ENCODE data around the gene PHTF1.
"Not testable (repeated sequence)": the region's sequence is repeated elsewhere in the genome, so short reads cannot be mapped to it uniquely, and the experiment has no call there.

PHTF1 gene

DNA sequence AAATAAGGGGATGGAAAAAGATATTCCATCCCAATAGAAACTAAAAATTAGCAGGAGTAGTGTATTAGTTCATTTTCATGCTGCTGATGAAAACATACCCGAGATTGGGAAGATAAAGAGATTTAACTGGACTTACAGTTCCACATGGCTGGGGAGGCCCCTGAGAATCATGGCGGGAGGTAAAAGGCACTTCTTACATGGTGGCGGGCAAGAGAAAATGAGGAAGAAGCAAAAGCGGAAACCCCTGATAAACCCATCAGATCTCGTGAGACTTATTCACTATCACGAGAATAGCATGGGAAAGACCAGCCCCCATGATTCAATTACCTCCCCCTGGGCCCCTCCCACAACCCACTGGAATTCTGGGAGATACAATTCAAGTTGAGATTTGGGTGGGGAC lies 41.8 kb downstream of the PHTF1 start:
- FAIRE-seq: not testable (repeated sequence)

DNA sequence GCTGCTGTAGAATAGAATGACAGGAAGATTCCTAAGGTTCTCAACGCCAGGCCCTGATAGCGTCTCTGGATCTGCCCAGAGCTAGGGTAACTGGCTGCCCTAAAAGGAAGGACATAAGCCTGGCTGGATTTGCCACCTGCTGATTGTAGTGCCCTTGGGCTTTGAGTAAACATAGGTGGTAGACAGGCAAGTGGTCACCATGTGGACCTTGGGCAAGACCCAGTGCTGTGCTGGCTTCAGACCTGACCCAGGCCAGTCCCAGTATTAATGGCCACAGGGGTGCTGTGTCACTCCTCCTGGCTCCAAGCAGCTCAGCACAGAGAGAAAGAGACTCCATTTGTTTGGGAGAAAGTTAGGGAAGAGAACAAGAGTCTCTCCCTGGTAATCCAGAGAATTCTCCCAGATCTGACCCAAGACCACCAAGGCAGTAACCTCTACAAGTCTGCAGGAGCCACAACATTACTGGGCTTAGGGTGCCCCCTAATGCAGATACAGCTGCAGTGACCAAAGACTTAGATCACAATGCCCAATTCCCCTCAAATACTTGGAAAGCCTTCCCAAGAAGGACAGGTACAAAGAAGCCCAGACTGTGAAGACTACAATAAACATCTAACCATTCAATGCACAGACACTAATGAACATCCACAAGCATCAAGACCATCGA lies 44.5 kb downstream of the PHTF1 start:
- FAIRE-seq: no peak

DNA sequence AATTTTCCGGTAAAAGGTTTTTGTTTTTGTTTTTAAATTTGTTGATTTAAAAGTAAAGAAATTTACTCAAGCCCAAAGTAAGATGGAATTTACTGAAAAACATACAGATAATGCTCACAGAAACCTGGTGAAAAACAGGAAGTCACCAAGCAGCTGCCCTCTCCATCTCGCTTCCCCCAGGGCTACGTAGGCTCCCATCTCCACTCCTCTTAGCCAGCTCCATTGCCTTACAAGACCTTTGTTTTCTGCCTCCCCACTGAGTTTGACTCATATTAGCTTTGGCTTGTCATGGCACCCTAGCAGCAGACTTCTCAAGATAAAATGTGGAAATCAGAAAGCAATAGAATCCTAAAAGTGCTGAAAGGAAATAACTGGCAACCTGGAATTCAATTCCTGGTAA lies 57.9 kb downstream of the PHTF1 start:
- no peak for FAIRE-seq

DNA sequence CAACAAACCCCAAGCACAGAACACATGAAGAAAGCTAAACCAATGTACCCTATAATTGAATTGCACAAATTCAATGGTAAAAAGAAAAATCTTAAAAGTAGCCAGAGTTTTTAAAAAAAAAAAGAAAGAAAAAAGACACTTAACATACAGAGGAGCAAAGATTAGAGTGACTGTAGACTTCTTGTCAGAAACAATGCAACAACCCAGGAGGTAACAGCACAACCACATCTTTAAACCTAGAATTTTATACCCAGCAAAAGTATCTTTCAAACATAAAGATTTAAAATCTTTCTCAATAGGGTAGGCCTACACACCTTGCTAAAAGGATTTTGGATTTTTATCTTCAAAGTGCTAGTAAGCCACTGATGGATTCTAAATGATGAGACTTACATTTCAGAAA lies 64.4 kb downstream of the PHTF1 start:
- FAIRE-seq: no peak

DNA sequence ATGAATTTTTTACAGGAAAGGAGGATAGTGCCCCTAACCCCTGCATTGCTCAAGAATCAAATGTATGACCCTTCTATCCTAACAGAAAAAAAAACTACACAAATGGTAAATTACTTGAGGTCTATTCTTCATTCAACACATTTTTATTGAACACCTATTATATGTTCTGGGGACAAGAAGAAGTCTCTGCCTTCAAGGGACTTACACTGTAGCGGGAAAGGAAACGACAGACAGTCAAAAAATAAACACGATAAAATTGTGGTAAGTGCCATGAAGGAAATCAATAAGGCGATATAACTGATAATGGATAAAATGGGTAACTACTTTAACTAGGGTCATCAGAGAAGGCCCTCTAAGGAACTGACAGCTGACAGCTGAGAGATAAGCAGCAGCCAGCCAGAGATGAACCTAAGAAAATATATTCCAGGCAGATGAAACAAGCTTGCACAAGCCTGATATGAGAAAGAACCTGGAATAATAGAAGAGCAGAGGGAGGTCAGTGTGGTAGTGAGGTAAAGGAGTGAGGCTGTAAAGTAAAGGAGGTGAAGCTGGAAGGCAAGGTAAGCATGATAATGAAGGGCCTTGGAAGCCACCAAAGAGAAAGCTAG lies 66.4 kb downstream of the PHTF1 start:
- no peak for FAIRE-seq

DNA sequence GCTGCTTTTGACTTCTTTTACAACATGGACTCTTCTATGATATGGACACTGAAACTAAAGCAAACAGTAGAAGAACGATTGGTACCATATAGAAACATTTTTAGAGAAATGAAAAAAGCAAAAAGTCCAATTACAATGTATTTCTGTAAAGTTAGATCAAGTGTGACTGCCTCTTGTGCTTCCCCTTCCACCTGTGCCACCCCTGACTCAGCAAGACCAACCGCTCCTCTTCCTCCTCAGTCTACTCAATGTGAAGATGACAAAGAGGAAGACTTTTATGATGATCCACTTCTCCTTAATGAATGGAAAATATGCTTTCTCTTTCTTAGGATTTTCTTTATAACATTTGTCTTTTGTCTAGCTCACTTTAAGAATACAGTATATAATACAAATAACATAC lies 66.9 kb downstream of the PHTF1 start:
- FAIRE-seq: no peak

DNA sequence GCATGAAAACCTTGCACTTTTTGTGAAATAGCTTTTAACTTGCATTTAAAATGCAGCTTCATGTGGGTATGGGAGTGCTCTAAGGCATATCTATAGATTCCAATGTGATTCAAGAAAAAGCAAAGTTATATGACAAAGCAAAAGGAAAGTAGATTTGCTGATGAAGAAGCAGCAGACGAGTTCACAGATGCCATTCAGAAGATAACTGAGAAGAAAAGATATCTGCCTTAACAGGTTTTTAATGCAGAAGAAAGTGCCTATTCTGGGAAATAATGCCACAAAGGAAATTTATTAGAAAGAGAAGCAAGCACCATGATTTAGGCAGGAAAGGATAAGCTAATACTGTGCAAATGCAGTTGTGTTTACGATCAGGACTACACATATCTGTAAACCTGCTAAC lies 68.1 kb downstream of the PHTF1 start:
- FAIRE-seq: no peak

DNA sequence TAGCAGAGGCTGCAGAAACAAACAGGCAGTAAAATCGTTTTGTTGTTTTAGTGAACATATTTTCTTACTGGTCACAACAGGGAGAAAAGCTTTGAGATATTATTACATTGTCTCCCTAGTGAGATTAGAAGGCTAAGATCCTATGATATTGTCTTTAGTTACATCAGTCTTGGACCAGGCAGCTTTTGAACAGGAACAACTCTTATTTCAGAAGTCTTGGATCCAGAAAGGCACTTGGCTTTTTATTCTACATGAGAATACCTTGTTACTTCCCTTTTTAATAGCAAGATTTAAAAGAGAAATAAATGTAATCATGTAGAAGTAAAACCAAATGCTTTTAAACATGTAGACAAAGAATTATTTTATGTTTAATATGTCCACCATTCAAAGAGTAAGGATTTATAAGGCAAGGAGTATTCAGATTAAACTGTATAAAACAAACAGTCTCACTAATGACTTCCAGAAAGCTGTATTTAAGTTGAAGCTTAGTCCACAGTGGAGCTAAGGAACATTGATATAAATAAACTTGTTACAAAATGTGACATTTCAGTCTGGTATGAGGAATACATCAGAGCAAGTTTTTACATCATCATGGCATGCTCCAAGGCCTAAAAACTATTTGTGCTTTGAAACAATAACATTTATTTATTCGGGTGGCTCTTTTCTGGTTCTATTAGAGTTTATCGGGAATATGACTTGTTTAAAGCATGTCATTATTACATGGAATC lies 72.2 kb downstream of the PHTF1 start:
- FAIRE-seq: no peak

DNA sequence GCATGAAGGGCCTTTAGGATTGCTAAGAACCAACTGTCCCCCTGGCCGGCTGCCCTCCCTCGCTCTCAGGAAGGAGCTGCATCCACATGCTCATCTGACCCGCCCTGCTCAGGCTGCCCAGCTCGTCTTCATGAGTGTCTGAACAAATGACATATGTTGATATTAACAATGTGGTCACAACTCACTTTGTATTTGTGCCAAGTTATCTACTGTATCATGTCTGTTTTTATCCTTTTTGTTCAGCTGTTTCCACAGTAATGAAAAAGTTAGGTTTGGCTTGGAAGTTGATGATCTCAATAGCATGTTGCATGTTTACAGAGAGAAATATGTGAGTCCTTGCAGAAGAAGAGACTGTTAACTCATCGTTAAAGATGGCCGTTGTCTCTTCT lies 75.1 kb downstream of the PHTF1 start:
- no peak for FAIRE-seq

DNA sequence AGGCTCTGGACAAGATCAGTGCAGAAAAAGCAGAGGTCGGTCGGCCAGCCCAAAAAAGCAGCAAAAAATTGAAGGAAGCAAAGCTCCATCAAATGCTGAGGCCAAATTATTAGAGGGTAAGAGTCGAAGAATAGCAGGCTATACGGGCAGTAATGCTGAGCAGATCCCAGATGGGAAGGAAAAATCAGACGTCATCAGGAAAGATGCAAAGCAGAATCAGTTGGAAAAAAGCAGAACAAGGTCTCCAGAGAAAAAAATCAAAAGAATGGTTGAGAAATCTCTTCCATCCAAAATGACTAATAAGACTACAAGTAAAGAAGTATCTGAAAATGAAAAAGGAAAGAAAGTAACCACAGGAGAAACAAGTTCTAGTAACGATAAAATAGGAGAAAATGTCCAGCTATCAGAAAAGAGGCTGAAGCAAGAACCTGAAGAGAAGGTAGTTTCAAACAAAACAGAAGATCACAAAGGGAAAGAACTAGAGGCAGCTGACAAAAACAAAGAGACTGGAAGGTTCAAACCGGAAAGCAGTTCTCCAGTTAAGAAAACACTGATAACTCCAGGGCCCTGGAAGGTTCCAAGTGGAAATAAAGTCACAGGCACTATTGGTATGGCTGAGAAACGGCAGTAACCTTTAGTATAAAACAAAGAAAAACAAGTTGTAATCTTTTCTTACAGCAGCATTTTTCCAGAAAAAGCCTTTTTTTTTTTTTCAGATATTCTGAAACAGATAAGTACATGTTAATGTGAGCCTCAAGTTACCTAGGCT lies 75.7 kb downstream of the PHTF1 start:
- FAIRE-seq: no peak

DNA sequence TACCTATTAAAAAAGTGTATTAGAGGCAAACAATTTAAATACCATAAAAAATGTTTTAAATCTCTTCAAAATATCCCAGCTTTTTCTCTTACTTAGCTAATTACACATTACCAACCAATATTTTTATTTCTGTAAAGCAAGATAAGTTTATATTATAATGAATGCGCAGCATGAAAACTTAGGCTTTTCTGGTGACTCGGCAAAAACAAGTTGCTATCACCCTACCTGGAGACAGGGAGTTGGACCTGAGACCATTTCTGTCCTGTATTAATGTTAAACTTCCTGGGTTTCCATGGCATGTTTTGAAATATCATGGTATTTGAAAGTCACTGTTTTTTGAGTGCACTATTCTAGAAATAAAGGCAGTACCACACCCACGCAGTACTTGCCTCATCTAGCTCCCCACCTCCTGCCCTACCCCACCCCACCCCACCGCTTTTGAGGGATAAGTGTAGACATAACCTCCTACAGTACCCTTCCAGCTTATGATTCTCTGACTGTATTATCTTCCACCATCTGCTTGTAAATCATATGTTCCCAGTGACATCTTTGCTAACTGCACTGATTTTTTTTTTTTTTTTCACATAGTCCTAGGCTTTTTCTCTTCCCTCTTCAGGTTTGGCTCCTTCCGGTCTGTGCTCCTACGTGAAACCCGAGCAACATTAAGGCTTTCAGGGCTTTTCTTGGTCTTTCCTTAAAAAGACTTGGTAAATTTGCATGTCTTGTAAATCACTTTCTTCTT lies 77.5 kb downstream of the PHTF1 start:
- no peak for FAIRE-seq

DNA sequence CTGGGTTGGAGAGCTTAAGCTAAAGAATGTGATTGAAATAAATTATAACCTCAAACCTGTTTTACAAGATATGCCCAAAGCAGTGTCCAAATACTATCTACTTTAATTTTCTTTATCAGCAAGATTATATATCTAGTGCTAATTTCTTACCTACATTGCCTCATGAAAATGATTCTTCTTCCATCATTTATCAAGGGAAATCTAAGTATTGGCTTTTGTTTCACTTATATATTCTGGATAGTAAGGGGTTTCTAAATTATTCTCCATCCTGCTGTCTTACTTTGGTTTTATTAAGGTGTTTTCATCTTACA lies 81.2 kb downstream of the PHTF1 start:
- FAIRE-seq: no peak

DNA sequence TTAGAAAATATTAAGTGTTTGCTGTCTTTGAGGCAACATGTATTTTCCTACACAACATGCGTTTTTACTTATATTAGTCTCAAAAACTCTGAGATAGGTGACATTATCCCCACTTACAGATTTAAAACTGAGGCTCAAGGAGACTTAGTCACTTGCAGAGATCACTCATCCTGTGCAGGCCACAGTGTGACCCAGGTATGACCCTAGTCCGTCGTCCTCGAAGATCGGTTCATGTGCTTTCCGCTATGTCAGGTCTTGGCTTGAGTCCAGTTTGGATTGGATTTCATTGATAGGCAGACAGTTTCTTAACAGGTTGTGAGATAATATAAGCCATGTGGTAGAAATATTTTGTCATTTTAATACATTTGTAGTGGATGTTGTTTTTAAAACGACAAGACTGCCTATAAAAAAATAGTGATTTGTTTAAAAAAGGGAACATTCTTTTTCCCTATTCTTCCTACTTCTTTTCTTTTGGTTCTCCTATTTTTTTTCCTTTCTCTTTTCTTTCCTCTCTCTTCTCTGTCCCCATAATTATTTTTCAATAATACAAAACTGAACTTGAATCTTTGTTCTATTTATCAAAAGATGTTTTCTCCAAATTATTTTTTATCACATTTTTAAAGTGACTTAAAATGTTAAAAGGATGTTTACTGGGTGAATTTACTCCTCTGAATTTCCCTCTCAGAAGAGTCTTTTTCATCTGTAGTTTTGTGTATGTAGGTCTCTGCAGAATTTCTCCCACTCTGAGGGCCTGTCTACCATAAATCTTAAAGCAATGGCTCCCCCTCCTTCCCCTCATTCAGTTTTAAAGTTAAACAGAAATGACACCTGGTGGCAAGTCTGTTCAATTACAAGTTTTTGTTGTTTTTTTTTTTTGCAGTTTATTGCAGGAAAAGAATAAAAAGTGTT lies 81.8 kb downstream of the PHTF1 start:
- no peak for FAIRE-seq

DNA sequence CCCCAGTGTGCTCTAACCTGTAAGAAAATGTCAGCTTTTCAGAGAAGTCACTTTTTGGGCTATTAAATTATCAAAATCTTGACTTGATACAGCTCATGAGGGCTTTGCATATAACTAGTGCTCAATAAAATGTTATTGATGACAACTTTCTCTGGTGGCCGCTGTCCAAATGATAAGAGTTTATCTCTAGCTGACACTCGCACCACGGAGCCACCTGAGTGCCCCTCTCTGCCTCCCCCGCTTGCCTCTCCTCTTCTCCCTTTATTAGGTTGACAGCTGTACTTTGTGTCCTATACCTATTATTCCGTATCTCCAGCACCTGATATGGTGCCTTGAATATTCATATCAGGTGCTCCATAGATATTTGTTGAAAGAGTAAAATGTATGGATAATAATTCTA lies 82.8 kb downstream of the PHTF1 start:
- FAIRE-seq: no peak

DNA sequence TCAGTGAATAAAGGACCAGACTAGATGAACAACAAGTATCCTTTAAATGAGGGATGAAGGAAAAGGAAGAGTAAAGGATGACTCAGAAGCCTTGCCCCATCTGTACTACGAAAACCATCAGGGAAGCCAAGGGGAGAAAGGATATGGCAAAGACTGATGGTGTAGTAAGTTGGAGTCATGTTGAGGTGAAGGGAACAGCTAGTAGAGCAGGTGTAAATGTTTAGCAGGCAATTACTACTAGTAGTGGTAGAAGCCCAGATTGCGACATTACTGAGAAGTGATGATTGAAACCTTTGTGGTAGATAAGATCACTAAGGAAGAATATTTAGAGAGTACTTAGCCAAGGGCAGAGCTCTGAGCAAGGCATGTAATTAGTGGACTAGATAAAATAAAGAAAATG lies 84.0 kb downstream of the PHTF1 start:
- no peak for FAIRE-seq

DNA sequence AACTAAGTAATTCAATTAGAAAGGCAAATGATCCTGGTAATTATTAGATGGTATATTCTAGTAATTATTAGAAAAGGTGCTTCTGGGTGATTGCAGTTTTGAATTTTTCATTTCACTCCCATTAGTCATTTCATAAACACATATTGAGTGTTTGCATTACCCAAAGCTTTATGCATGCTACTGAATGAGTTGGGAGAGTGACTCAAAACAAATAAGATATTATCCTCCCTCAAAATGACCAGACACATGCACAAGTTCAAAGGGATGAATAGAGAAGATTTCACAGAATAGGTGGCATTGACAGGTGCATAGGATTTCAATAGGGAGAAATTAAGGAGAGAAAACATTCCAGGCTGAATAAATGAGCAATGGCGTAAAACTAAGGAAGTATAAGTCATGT lies 84.7 kb downstream of the PHTF1 start:
- FAIRE-seq: no peak

DNA sequence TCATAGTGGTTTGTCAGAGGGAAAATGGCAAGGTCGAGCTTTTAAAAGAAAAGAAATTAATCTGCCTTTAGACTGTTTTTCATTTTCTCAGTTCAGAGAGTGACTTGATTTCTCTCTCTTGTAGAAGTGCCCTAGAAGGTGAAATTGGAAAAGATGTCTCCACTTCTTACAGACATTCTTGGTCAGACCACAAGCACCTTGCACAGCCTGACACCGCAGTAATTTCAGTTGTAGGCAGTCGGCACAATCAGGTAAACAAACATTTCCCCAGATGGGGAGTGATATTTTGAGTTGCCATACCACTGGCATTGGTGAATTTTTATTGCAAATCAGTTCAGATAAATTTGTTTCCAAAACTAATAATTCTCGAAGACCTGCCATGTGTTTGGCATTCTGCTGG lies 86.8 kb downstream of the PHTF1 start:
- FAIRE-seq: no peak

DNA sequence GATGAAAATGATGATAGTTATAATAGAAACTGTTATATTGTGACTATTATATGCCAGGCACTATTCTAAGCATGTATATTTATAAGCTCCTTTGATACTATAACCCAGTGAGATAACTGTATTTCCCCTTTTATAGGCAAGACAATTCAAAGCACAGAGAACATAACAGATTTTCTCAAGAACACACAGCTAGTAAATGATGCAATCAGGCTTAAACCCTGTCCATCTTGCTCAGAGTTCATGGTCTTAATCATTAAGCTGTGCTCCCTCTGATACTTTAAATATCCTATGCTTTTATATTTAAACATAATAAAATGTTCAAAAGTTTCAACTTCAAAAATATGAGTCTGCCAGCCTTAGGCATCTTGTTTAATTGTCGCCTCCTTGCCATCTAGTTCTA lies 88.6 kb downstream of the PHTF1 start:
- no peak for FAIRE-seq

DNA sequence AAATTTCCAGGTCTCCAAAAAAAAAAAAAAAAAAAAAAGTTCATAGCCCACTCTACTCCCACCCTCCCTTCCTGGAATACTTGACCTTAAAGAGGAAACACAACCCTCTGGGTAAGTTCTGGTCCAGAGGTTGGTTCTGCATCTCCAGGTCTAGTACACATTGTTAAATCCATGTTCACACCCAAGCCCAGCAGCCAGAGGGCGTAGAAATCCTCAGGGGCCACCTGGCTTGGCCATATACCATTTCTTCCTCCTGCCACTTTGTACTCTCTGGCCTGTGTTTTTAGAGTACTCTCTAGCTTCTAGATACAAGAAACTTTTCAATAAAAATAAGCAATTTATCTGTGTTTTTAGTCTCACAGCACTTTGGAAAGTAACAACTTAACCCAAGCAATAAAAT lies 89.3 kb downstream of the PHTF1 start:
- FAIRE-seq: no peak

DNA sequence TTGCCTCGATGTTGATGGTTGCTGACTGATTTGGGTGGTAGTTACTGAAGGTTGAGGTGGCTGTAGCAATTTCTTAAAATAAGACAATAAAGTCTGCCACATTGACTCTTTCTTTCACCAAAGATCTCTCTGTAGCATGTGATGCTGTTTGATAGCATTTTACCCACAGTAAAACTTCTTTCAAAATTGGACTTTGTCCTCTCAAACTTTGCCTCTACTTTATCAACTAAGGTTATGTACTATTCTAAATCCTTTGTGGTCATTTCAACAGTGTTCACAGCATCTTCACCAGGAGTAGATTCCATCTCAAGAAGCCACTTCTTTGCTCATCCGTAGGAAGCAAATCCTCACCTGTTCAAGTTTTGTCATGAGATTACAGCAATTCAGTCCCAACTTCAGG lies 93.2 kb downstream of the PHTF1 start:
- no peak for FAIRE-seq

DNA sequence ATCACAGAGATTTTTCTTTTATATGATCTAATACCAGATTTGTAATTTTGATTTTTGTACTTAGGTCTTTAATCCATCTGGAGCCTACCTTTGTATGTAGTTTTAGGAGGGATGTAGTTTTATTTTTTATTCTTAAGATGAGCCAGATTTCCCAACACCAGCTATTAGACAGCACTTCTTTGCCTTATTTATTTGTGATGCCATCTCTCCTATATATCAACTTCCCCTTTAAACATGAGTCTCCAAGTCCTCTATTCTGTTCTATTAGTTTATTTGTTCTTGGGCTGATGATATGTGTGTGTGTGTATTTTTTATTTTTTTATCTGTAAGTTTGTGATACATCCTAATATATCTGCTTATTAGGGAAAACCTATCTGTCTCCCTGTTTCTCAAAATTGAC lies 94.2 kb downstream of the PHTF1 start:
- no peak for FAIRE-seq
